AG08396 (cell line): ENCODE results near the gene CARM1.
"Not testable (repeated sequence)": the region's sequence is repeated elsewhere in the genome, so short reads cannot be mapped to it uniquely, and the experiment has no call there.

Experiments
- DNase-seq: peaks from one replicate; pipeline ENCODE4 v3.0.0; 2012; ENCODE audit warnings: low spot score, mixed read lengths

CARM1 gene

DNA sequence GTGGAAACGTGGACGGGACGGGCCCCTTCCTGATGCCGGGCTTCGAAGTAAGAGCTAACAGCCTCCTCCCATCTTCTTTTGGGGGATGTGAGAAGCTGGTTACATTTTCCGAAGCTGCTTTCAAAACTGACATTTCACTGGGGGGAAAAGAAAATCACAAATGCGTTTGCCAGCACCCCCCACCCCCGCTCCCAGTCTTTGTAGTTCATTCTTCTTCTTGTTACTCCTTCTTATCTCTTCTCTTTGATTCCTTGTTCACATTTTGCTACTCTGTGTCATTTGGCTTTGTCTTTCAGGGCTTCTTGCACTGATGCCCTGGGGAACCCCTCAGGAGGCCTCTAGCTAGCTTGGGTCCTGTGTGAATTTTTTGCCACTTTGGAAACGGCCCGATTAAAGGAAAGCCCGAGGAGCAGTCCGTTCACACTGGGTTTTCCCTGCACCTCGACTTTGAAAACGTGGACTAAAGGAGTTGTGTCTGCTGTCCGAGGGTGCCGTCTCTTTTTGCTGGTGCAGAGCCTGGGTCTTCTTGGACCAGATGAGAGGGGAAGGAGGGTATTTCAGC, 1.3 kb downstream of the CARM1 start:
- peak; percentile 34 for DNase-seq

GRCh38 chr19:10874024-10874423, 2.7 kb downstream of the CARM1 start:
- no peak for DNase-seq

- DNase-seq: peak; percentile 3
These were observed 5.3 kb downstream of the CARM1 start for GRCh38 chr19:10876459-10877240.

- not testable (repeated sequence) for DNase-seq
These were observed 6.3 kb downstream of the CARM1 start for GRCh38 chr19:10877608-10878007.

DNA sequence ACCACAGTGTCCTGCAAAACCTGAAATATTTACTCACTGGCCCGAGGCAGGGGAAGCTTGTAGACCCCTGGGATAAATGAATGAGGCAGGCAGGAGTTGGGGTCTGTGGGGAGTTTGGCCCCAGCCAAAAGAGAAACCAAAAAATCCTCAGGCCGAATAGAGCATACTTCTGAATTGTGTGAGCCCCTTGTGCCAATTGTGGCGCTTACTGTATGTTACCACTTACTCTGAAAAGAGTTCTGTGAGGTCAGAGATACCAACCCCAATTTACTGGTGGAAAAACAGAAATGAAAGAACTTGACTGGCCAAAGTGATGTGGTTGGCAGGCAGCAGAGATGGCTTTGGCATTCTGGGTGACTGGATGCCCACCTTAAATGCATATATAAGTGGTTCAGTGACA, 6.9 kb downstream of the CARM1 start:
- no peak for DNase-seq

GRCh38 chr19:10881403-10882107, 10.2 kb downstream of the CARM1 start:
- DNase-seq: no peak

DNA sequence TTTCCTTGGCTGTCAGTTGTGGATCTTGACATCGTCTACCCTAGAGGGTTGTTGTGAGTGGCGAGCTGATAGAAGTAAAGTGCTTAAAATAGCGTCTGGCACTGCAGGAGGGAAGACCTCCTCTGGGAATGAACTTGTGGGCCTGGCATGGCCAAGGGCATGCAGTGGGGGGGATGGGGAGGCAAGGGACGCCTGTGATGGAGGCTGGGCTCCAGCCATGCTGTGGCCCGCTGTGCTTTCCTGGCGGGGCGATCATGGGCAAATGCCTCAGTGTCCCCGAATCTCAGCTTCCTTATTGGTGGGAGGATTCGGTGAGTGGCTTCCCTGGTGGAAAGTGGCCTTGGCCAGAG, 10.7 kb downstream of the CARM1 start:
- DNase-seq: no peak

GRCh38 chr19:10884274-10884673, 12.9 kb downstream of the CARM1 start:
- DNase-seq: peak; percentile 72

DNA sequence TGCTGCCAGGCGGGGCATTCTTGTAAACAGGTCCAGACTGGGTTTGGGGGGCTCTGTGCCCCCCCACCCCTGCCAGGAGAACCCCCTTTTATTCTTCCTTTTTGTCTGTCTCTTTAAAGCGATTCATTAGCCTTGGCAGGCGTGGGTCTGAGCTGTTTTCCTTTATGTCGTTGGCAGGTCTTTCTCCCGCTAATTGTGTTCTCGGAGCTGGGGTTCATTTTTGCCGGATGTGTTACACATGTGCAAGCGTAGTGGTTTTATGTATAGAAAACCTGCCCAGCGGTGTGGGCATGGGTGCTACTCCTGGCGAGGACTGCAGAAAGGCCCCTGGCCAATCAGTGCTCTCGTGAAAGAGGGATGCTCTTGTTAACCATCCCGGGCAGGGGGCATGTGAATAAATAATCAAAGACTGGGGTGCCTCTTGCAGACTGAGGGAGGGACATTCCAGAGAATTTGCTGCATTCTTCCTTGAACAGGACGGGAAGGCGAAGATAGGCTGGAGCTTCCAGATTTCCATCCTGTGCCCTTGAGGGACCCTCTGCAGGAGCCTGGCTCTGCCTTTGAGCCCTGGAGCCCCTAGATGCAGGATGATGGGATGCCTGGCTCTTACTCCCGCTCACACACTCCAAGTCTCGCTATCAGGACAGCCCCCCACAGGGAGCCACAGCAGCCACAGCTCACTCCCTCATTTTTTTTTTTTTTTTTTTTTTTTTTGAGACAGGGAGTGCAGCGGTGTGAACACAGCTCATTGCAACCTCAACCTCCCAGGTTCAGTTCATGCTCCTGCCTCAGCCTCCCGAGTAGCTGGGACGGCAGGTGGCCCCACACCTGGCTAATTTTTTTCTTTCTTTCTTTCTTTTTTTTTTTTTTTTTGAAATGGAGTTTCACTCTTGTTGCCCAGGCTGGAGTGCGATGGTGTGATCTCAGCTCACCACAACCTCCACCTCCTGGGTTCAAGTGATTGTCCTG, 14.1 kb downstream of the CARM1 start:
- DNase-seq: peak; percentile 15

- DNase-seq: no peak
These were observed 16.4 kb downstream of the CARM1 start for GRCh38 chr19:10887616-10888367.

GRCh38 chr19:10888421-10888866, 17.1 kb downstream of the CARM1 start:
- DNase-seq: no peak

DNA sequence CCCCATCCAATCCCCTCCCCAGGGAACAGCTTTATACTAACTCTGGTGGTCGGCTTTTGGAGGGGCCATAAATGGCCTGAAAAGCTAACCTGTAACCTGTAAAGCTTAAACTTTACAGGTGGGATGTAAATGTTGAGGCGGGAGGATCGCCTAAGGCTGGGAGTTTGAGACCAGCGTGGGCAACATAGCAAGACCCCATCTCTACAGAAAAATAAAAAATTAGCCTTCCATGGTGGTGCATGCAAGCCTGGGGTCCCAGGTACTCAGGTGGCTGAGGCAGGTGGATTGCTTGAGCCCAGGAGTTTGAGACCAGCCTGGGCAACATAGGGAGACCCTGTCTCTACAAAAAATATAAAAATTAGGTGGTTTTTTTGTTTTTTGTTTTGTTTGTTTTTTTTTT, 18.5 kb downstream of the CARM1 start:
- no peak for DNase-seq

GRCh38 chr19:10891405-10892086, 20.2 kb downstream of the CARM1 start:
- DNase-seq: no peak

DNA sequence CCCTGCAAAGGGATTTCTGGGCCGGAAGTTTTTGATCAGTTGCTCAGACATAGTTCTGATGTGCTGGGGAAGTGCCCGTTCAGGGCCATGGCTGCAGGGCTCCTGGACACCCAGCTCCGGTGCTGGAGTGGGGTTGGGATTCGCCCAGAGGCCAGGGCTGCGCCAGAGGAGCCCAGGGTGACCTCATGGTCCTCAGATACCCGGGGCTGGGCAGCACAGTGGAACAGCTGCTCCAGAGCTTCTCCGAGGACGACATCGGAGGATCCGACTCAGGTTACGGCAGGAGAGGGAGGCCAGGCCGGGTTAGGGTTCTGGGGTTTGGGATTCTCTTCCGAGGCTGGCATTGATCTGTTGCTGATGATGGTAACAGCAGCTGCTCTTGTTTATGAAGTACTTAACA, 20.9 kb downstream of the CARM1 start:
- DNase-seq: no peak

GRCh38 chr19:10894911-10895213, 23.5 kb downstream of the CARM1 start:
- DNase-seq: no peak

- DNase-seq: no peak
These were observed 24.0 kb downstream of the CARM1 start for GRCh38 chr19:10895363-10895762.

- DNase-seq: no peak
These were observed 24.6 kb downstream of the CARM1 start for GRCh38 chr19:10895920-10896319.

- no peak for DNase-seq
These were observed 25.6 kb downstream of the CARM1 start for GRCh38 chr19:10896851-10897526.

DNA sequence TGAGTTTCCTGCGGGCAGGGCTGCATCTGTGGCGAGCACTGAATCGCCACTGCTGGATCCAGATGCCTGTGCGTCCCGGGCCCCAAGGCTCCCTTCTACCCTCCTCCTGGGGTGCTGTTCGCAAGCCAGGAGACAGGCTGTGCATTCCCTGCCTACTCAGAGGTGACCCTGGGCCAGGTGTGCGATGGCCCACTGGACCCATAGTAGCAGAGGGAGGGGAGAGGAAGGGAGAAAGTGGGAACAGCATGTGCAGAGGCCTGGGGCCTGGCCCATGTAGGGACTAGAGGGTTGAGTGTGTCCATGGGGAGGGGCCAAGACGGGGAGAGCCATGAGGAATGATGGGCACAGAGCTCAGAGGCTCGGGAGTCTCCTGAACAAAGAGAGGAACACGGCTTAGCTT, 27.3 kb downstream of the CARM1 start:
- DNase-seq: no peak

GRCh38 chr19:10899151-10899653, 27.8 kb downstream of the CARM1 start:
- DNase-seq: no peak
